ENCODE results near the gene KLF4.
"Not testable (repeated sequence)": the region's sequence is repeated elsewhere in the genome, so short reads cannot be mapped to it uniquely, and the experiment has no call there.

The KLF4 gene

DNA sequence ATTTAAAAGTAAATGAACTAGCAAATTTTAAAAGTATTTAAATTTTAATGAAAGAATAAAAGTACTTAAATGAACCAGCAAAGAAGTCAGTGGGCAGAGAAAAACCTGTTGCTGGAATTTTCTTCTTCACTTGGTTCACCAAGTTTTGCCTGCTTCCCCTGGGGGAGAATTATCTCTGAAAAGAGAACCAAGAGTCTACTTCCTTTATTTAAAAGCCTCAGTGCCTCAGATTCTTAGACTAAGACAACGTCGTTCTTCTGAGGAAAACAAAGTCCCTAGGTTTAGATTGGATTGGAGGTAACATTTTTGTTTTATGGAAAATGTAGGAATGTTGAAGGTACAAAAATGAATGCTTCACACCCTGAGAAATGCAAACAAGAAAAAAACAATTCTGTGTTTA lies 7.4 kb upstream of the KLF4 start:
- H3K27me3 Mint-ChIP-seq = peaks cover 8% of the 10 kb centered on the region
- H3K9me3 Mint-ChIP-seq = no peaks in the 10 kb centered on the region
- no peaks in the 10 kb centered on the region for H3K36me3 Mint-ChIP-seq (ENCODE audit: low read depth)
- peaks cover 26% of the 10 kb centered on the region for H3K4me1 Mint-ChIP-seq (ENCODE audit: low read depth)
- intact Hi-C loops (cut with micrococcal nuclease) = loop anchor here (5.0 kb wide), 1 partner anchor 50 kb away; no protein-coding TSS in a partner anchor
- H3K4me3 Mint-ChIP-seq = no peak overlapping the region
- H3K27ac Mint-ChIP-seq = no peak overlapping the region

DNA sequence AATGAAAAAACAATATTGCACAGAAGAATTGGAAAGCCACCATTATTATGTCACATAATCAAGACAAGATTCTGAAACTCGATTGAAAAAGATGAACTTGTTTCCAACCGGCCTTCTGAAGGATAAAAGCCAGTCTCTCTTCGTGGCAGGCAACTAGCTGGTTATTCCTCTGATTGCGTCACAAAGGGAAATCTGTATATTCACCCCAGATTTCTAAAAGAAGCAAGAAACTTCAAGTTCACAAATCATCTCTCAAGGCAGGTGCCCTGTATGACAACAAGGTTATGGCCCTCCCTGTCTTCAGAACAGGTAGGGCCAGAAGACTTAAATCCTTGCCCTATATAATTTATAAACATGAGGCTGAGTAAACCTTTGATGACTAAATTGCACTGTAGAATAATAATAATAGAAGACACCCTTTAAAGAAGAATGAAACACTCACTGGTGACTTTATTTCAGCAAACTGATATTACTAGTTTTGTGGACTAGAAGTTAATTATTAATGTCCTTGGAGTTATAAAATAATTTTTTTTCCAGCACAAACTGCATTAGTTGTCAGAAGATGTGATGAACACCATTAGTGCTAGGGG lies 2.9 kb upstream of the KLF4 start:
- peaks cover 47% of the 10 kb centered on the region for H3K4me1 Mint-ChIP-seq (ENCODE audit: low read depth)
- no peaks in the 10 kb centered on the region for H3K9me3 Mint-ChIP-seq
- H3K27me3 Mint-ChIP-seq = peaks cover 23% of the 10 kb centered on the region
- intact Hi-C loops (cut with micrococcal nuclease) = no loop called here
- H3K4me3 Mint-ChIP-seq = no peak overlapping the region
- peaks cover 26% of the 10 kb centered on the region for H3K36me3 Mint-ChIP-seq (ENCODE audit: low read depth)
- peak overlapping the region; percentile 99 for H3K27ac Mint-ChIP-seq

DNA sequence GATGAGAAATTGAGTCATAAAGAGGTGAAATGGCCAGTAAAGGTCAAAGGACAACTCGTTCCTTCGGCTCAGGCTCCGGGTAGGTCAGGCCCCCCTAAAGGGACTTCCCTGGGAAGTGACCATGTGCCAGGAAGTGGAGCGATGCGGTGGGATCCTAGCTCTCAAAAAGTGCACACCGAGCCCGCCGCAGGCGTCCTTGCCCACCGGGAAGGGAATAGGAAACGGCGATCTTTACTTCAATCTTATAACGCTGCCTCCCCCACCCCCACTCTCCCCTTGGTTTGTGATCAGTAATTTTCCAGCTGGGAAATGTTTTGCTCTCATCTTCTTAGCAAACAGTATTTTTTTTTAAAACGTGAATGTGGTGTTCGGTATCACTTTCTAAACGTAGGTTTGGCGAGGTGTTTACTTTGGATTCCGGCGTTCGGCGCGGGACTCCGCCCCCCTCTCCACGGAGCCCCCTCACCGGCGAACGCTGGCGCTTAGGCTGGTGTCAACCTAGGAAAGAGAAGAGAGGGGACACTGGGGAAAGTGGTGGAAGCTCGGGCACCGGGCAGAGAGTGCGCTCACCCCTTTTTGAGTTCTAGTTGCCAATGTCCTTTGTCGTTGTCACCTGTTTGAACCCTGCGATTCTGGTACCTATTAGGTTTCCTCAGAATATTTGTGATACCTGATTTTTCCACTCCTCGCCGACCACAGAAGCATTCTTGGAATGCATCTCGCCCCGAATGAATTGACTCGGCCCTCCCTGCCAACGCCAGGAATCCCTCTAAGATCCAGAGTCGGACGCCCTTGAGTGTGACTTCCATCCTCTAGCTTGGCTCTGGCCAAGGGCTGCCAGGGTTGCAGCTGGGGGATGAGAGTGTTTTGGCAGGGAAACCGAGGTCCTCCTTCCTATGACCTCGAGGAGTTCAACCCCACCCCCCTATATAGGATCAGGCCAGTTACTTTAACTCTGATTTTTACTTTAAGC lies 1.8 kb upstream of the KLF4 start:
- peaks cover 50% of the 10 kb centered on the region for H3K4me1 Mint-ChIP-seq (ENCODE audit: low read depth)
- intact Hi-C loops (cut with micrococcal nuclease) = no loop called here
- peak overlapping the region; percentile 99 for H3K4me3 Mint-ChIP-seq
- peaks cover 23% of the 10 kb centered on the region for H3K27me3 Mint-ChIP-seq
- no peaks in the 10 kb centered on the region for H3K9me3 Mint-ChIP-seq
- H3K27ac Mint-ChIP-seq = peak overlapping the region; percentile 99
- H3K36me3 Mint-ChIP-seq (ENCODE audit: low read depth) = peaks cover 37% of the 10 kb centered on the region

DNA sequence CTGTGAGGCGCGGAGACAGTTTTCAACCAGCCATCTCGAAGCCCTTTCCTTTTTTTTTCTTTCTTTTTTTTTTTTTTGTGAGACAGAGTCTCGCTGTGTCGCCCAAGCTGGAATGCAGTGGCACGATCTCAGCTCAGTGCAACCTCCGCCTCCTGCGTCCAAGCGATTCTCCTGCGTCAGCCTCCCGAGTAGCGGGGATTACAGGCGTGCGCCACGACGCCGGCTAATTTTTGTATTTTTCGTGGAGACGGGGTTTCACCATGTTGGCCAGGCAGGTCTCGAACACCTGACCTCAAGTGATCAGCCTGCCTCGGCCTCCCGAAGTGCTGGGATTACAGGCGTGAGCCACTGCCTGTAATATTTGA lies 1.0 kb upstream of the KLF4 start:
- H3K27me3 Mint-ChIP-seq = peaks cover 23% of the 10 kb centered on the region
- intact Hi-C loops (cut with micrococcal nuclease); H3K9me3 Mint-ChIP-seq: not testable (repeated sequence)
- peak overlapping the region; percentile 99 for H3K27ac Mint-ChIP-seq
- peaks cover 45% of the 10 kb centered on the region for H3K36me3 Mint-ChIP-seq (ENCODE audit: low read depth)
- H3K4me1 Mint-ChIP-seq (ENCODE audit: low read depth) = peaks cover 51% of the 10 kb centered on the region
- peak overlapping the region; percentile 99 for H3K4me3 Mint-ChIP-seq

DNA sequence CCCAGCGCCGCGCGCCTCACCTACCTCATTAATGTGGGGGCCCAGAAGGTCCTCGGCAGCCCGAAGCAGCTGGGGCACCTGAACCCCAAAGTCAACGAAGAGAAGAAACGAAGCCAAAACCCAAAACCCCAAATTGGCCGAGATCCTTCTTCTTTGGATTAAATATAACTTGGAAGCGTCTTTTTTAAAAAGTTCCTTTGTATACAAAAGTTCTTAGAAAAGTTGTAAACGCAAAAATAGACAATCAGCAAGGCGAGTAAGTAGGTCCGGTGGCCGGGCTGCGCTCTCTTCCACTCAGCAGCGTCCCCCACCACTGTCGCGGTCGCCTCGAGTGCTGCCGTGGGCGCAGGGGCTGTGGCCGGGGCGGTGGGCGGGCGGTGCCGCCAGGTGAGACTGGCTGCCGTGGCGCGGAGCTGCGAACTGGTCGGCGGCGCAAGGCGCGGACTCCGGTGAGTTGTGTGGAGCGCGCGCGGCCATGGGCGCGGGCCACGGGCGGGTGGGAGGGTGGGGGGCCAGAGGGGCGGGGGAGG lies 360 bp downstream of the KLF4 start:
- no peaks in the 10 kb centered on the region for H3K9me3 Mint-ChIP-seq
- H3K27me3 Mint-ChIP-seq = peaks cover 18% of the 10 kb centered on the region
- intact Hi-C loops (cut with micrococcal nuclease) = loop anchor here (2.0 to 10.0 kb wide), 3 partner anchors 150 to 386 kb away; no protein-coding TSS in a partner anchor
- H3K27ac Mint-ChIP-seq = peak overlapping the region; percentile 99
- peaks cover 44% of the 10 kb centered on the region for H3K4me1 Mint-ChIP-seq (ENCODE audit: low read depth)
- H3K36me3 Mint-ChIP-seq (ENCODE audit: low read depth) = peaks cover 53% of the 10 kb centered on the region
- peak overlapping the region; percentile 98 for H3K4me3 Mint-ChIP-seq

DNA sequence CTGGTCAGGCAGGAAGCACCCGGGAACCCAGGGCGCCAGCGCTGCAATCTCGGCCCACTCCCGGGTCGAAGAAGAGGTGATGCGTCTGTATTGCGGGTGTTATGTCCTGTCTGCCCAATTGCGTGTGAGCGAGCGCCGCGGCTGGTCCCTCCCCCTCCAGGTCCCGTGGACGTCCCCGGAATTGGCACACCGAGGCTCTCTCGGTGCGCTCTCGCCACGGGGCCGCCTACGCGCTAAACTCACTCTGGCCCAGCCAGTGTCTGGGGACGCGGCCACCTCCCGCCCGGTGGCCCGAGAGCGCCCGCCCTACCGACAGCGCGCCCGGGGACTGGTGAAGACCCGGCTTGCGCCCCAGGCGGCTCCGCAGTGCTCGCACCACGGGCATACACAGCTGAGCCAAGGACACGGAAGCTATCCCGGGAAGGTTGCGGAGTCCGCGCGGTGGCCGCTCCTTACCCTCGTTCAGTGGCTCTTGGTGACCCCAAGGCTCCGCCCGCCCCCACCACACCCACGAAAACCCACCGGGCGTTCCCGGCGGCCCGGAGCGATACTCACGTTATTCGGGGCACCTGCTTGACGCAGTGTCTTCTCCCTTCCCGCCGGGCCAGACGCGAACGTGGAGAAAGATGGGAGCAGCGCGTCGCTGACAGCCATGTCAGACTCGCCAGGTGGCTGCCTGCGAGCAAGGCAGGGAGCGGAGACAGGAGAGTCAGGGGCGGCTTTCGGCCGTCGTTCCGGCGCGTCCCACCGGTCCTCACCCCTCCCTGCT lies 1.0 kb downstream of the KLF4 start:
- H3K27ac Mint-ChIP-seq = peak overlapping the region; percentile 99
- H3K4me1 Mint-ChIP-seq (ENCODE audit: low read depth) = peaks cover 42% of the 10 kb centered on the region
- intact Hi-C loops (cut with micrococcal nuclease) = loop anchor here (2.0 to 10.0 kb wide), 3 partner anchors 150 to 386 kb away; no protein-coding TSS in a partner anchor
- no peaks in the 10 kb centered on the region for H3K9me3 Mint-ChIP-seq
- H3K27me3 Mint-ChIP-seq = peaks cover 18% of the 10 kb centered on the region
- peak overlapping the region; percentile 98 for H3K4me3 Mint-ChIP-seq
- H3K36me3 Mint-ChIP-seq (ENCODE audit: low read depth) = peaks cover 56% of the 10 kb centered on the region

DNA sequence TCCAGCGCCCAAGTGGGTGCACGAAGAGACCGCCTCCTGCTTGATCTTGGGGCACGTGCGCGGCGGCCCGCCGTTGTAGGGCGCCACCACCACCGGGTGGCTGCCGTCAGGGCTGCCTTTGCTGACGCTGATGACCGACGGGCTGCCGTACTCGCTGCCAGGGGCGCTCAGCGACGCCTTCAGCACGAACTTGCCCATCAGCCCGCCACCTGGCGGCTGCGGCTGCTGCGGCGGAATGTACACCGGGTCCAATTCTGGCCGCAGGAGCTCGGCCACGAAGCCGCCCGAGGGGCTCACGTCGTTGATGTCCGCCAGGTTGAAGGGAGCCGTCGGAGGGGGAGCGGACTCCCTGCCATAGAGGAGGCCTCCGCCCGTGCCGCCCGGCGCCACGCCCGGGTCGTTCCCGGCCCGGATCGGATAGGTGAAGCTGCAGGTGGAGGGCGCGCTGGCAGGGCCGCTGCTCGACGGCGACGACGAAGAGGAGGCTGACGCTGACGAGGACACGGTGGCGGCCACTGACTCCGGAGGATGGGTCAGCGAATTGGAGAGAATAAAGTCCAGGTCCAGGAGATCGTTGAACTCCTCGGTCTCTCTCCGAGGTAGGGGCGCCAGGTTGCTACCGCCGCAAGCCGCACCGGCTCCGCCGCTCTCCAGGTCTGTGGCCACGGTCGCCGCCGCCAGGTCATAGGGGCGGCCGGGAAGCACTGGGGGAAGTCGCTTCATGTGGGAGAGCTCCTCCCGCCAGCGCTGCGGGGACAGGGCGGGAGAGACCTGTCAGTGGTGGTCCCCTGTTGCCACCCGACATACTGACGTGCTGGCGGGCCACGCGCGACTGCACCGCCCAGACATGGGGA lies 1.8 kb downstream of the KLF4 start:
- peaks cover 47% of the 10 kb centered on the region for H3K4me1 Mint-ChIP-seq (ENCODE audit: low read depth)
- H3K27ac Mint-ChIP-seq = peak overlapping the region; percentile 99
- H3K9me3 Mint-ChIP-seq = no peaks in the 10 kb centered on the region
- intact Hi-C loops (cut with micrococcal nuclease) = loop anchor here (2.0 to 10.0 kb wide), 4 partner anchors 151 to 387 kb away; no protein-coding TSS in a partner anchor
- H3K36me3 Mint-ChIP-seq (ENCODE audit: low read depth) = peaks cover 62% of the 10 kb centered on the region
- peak overlapping the region; percentile 98 for H3K4me3 Mint-ChIP-seq
- H3K27me3 Mint-ChIP-seq = peaks cover 18% of the 10 kb centered on the region

DNA sequence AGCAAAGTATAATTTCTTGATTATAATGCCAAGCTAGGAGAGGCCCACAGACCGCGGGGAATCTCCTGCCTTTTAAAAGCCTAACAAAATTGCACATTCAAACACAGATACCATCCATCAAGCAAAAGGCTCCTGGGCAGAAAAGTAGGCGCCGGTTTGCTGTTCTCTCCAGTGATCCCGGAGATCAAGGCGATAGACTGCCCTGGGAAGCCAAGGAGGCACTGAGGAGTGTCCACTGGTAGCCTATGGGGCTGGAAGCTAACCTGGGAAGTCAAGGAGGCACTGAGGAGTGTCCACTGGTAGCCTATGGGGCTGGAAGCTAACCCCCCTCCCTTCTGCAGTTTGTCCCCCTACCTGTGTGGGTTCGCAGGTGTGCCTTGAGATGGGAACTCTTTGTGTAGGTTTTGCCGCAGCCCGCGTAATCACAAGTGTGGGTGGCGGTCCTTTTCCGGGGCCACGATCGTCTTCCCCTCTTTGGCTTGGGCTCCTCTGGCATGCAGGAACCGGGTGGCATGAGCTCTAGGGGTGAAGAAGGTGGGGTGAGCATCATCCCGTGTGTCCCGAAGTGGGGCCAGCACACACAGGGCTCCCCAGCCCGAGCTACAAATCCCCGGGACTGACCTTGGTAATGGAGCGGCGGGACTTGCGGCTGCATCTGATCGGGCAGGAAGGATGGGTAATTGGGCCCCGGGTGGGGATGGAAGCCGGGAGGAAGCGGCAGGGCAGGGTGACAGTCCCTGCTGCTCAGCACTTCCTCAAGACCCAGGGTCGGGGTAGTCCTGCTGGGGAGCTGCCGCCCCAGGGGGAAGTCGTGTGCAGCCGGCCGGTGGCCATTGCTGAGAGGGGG lies 2.7 kb downstream of the KLF4 start:
- Mint-ChIP-seq H3K4me1 (ENCODE audit: low read depth) (peaks cover 43% of the 10 kb centered on the region), H3K27me3 (peaks cover 14% of the 10 kb centered on the region), H3K9me3 (no peaks in the 10 kb centered on the region), H3K4me3 (peak overlapping the region; percentile 98), H3K36me3 (ENCODE audit: low read depth) (peaks cover 62% of the 10 kb centered on the region), H3K27ac (peak overlapping the region; percentile 99)
- intact Hi-C loops (cut with micrococcal nuclease) = loop anchor here (2.0 to 10.0 kb wide), 3 partner anchors 190 to 388 kb away; no protein-coding TSS in a partner anchor

DNA sequence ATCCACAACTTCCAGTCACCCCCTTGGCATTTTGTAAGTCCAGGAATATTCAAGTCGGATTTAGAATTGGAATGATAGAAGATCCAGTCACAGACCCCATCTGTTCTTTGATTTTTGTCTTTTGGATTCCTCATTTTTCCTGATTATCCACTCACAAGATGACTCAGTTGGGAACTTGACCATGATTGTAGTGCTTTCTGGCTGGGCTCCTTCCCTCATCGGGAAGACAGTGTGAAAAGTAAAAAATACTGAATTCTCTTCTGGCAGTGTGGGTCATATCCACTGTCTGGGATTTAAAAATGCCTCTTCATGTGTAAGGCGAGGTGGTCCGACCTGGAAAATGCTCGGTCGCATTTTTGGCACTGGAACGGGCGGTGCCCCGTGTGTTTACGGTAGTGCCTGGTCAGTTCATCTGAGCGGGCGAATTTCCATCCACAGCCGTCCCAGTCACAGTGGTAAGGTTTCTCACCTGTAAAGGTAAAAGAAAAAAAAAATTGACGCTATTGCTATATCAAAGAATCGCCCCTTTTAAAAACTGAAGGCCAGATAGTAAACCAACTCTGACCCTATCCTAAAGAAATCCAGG lies 4.0 kb downstream of the KLF4 start:
- intact Hi-C loops (cut with micrococcal nuclease) = loop anchor here (2.0 to 10.0 kb wide), 3 partner anchors 192 to 389 kb away; no protein-coding TSS in a partner anchor
- H3K27me3 Mint-ChIP-seq = peaks cover 3% of the 10 kb centered on the region
- H3K4me3 Mint-ChIP-seq = peak overlapping the region; percentile 98
- peaks cover 62% of the 10 kb centered on the region for H3K36me3 Mint-ChIP-seq (ENCODE audit: low read depth)
- peaks cover 40% of the 10 kb centered on the region for H3K4me1 Mint-ChIP-seq (ENCODE audit: low read depth)
- H3K27ac Mint-ChIP-seq = no peak overlapping the region
- H3K9me3 Mint-ChIP-seq = no peaks in the 10 kb centered on the region

DNA sequence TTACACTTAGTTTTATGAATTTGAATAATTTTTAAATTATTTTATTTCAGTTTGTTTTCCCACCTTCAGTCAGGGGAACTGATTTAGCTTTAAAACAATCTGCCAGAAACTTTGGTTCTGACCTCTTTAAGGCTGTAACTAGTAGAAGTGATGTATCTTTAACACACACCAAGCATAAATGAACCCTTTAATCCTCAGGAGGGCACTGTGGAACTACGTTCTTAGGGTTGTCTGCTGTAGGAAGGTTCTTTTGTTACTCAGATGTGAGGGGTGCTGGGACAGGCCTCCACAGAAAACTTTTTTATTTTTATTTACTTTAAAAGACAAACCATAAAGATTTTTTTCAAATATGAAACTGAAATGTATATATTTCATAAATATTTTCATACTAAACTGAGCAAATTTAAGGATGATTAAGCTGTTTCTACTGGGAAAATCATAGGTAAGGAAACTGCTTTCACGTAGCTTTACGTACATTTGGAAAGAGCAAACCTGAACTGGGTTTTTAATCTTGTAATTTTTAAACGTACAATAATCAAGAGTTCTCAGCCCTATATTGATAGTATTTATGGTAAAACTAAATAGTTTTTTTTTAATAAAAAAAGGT lies 5.3 kb downstream of the KLF4 start:
- peaks cover 40% of the 10 kb centered on the region for H3K4me1 Mint-ChIP-seq (ENCODE audit: low read depth)
- H3K4me3 Mint-ChIP-seq = no peak overlapping the region
- no peaks in the 10 kb centered on the region for H3K27me3 Mint-ChIP-seq
- intact Hi-C loops (cut with micrococcal nuclease) = loop anchor here (1.0 to 10.0 kb wide), 3 partner anchors 391 to 1083 kb away; no protein-coding TSS in a partner anchor
- H3K9me3 Mint-ChIP-seq = no peaks in the 10 kb centered on the region
- peaks cover 54% of the 10 kb centered on the region for H3K36me3 Mint-ChIP-seq (ENCODE audit: low read depth)
- H3K27ac Mint-ChIP-seq = no peak overlapping the region

DNA sequence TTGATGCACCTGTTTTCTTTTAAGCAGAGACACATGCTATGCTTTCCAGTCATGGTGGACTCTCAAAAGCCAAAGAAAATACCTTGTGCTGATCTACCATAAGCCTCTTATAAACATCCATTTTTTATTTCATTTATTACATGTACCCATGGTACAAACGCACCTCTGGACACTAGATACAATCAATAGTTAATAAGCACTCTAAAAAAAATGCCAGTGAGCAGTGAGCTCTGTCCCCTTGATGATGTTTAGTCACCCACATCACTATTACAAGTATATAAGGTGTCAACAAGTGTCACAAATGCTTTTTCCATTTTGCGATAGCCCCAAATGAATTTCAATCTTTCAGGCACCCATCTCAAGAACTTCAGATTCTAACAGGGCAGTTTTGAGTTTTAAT lies 5.9 kb downstream of the KLF4 start:
- no peak overlapping the region for H3K27ac Mint-ChIP-seq
- no peak overlapping the region for H3K4me3 Mint-ChIP-seq
- H3K36me3 Mint-ChIP-seq (ENCODE audit: low read depth) = peaks cover 48% of the 10 kb centered on the region
- H3K27me3 Mint-ChIP-seq = no peaks in the 10 kb centered on the region
- peaks cover 45% of the 10 kb centered on the region for H3K4me1 Mint-ChIP-seq (ENCODE audit: low read depth)
- intact Hi-C loops (cut with micrococcal nuclease) = loop anchor here (1.0 to 10.0 kb wide), 3 partner anchors 391 to 1084 kb away; no protein-coding TSS in a partner anchor
- H3K9me3 Mint-ChIP-seq = no peaks in the 10 kb centered on the region
